Glutamatergic neuron (in vitro differentiated cells): ENCODE results near the gene TRIM13. TPM values are rescaled to one million over a fixed set of nuclear protein-coding genes. Genes with fewer than 3 reads are reported as not detected.
A peak's percentile ranks its signal among the peaks of the same experiment; 100 is the strongest.
"Not testable (repeated sequence)": the region's sequence is repeated elsewhere in the genome, so short reads cannot be mapped to it uniquely, and the experiment has no call there.

Source experiments
- DNase-seq: peaks from one replicate; pipeline ENCODE4 v3.0.0; 2022
- H3K27ac Mint-ChIP-seq: one replicate; pipeline ENCODE4 v1.8.0; 2020; ENCODE audit warnings: mild to moderate bottlenecking, mixed read lengths, inconsistent platforms; ENCODE audit not compliant: unreplicated experiment
- H3K27me3 Mint-ChIP-seq: one replicate; pipeline ENCODE4 v1.8.0; 2020; ENCODE audit warnings: mild to moderate bottlenecking, moderate library complexity, mixed read lengths, inconsistent platforms; ENCODE audit not compliant: unreplicated experiment
- H3K36me3 Mint-ChIP-seq: one replicate; pipeline ENCODE4 v1.8.0; 2020; ENCODE audit warnings: mild to moderate bottlenecking, mixed read lengths, inconsistent platforms; ENCODE audit not compliant: unreplicated experiment
- H3K4me1 Mint-ChIP-seq: one replicate; pipeline ENCODE4 v1.8.0; 2020; ENCODE audit warnings: mild to moderate bottlenecking, low read depth, mixed read lengths, inconsistent platforms; ENCODE audit not compliant: unreplicated experiment
- H3K4me3 Mint-ChIP-seq: one replicate; pipeline ENCODE4 v1.8.0; 2020; ENCODE audit warnings: mild to moderate bottlenecking, mixed read lengths, inconsistent platforms; ENCODE audit not compliant: unreplicated experiment
- H3K9me3 Mint-ChIP-seq: one replicate; pipeline ENCODE4 v1.8.0; 2020; ENCODE audit warnings: mild to moderate bottlenecking, moderate library complexity, mixed read lengths, inconsistent platforms; ENCODE audit not compliant: unreplicated experiment
- CTCF ChIP-seq: fragments of 200-600 bp; sonication (generic); IDR thresholded peaks from one replicate; pipeline ENCODE4 v1.5.0; 2021; ENCODE audit not compliant: partially characterized antibody, unreplicated experiment
- total RNA-seq: library from RNA; stranded (reverse); fragmentation: NEBNext Ultra II Directional; extraction: Animal tissue kit (Norgen Biotek cat#: 25700); gene quantifications from one replicate; pipeline ENCODE4 v1.2.1, GENCODE V29; 2021; ENCODE audit not compliant: unreplicated experiment

The TRIM13 gene
- total RNA-seq, 1 donor from 2014 or later: 43.1 TPM

GRCh38 chr13:49986471-49986870, 10.4 kb upstream of the TRIM13 start:
- Mint-ChIP-seq H3K4me1 (no peaks in the 10 kb centered on the region), H3K27ac (no peak overlapping the region), H3K9me3 (no peaks in the 10 kb centered on the region), H3K27me3 (peaks cover 7% of the 10 kb centered on the region), H3K36me3 (no peaks in the 10 kb centered on the region), H3K4me3 (no peak overlapping the region)
- no peak for TF ChIP-seq CTCF
- no peak for DNase-seq

DNA sequence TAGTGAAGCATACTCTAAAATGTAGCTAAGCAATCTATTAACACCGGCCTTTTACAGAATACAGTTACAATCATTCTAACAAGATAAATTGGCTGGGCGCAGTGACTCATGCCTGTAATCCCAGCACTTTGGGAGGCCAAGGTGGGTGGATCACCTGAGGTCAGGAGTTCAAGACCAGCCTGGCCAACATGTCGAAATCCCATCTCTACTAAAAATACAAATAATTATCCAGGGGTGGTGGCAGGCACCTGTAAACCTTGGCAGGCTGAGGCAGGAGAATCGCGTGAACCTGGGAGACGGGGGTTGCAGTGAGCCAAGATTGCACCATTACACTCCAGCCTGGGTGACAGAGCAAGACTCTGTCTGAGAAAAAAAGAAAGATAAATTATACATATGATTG, 6.2 kb upstream of the TRIM13 start:
- H3K27me3 Mint-ChIP-seq, H3K4me1 Mint-ChIP-seq, DNase-seq, H3K9me3 Mint-ChIP-seq, H3K4me3 Mint-ChIP-seq, H3K36me3 Mint-ChIP-seq, H3K27ac Mint-ChIP-seq: not testable (repeated sequence)

DNA sequence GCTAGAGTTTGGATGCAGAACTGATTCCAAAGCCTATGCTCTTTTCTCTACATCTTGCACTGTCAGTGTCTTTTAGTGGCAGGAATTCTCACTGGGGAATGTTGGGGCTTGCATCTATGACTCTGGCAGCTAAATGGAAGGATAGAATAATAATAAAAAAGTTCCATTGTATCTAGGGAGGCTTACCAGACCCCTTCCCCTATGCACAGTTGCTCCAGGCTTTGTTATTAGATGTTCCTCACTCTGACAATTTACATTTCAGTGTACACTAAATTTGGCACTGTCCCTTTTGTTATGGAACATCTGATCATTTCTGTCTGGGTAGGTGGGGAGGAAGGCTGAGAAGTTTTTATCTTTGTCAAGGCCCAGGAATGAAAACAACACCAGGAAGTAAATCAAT, 3.7 kb upstream of the TRIM13 start:
- Mint-ChIP-seq H3K27ac (no peak overlapping the region), H3K4me3 (no peak overlapping the region), H3K4me1 (peaks cover 2% of the 10 kb centered on the region), H3K36me3 (no peaks in the 10 kb centered on the region), H3K27me3 (peaks cover 3% of the 10 kb centered on the region), H3K9me3 (peaks cover 15% of the 10 kb centered on the region)
- no peak for TF ChIP-seq CTCF
- no peak for DNase-seq

GRCh38 chr13:49993666-49994065, 3.2 kb upstream of the TRIM13 start:
- Mint-ChIP-seq H3K9me3 (peaks cover 19% of the 10 kb centered on the region), H3K27ac (no peak overlapping the region), H3K36me3 (no peaks in the 10 kb centered on the region), H3K4me3 (no peak overlapping the region), H3K4me1 (peaks cover 2% of the 10 kb centered on the region), H3K27me3 (peaks cover 2% of the 10 kb centered on the region)
- TF ChIP-seq CTCF: no peak
- DNase-seq: no peak

GRCh38 chr13:49995625-49996101, 1.2 kb upstream of the TRIM13 start:
- no peak for DNase-seq
- H3K9me3 Mint-ChIP-seq: peaks cover 19% of the 10 kb centered on the region
- H3K27ac Mint-ChIP-seq: peak overlapping the region; percentile 30
- peaks cover 5% of the 10 kb centered on the region for H3K4me1 Mint-ChIP-seq
- peaks cover 2% of the 10 kb centered on the region for H3K27me3 Mint-ChIP-seq
- TF ChIP-seq CTCF: no peak
- peak overlapping the region; percentile 82 for H3K4me3 Mint-ChIP-seq
- no peaks in the 10 kb centered on the region for H3K36me3 Mint-ChIP-seq
